HepG2 (cell line): ENCODE results near the gene ADSS1. TPM values are rescaled to one million over a fixed set of nuclear protein-coding genes. Genes with fewer than 3 reads are reported as not detected.

ENCODE experiments used
- CAMTA2 ChIP-seq: sonication (generic); formaldehyde crosslinking; IDR thresholded peaks from 2 replicates; pipeline ENCODE4 v1.4.0; 2020; ENCODE audit warnings: mild to moderate bottlenecking, missing genetic modification reagents, borderline replicate concordance
- CBX1 ChIP-seq: IDR thresholded peaks from one replicate; pipeline ENCODE4 v1.6.1; 2016; ENCODE audit warnings: antibody characterized with exemption, low read depth
- CENPX ChIP-seq: sonication (generic); formaldehyde crosslinking; IDR thresholded peaks from 2 replicates; pipeline ENCODE4 v1.9.0; 2021; ENCODE audit warnings: mild to moderate bottlenecking, missing genetic modification reagents, moderate library complexity
- MAFK ChIP-seq, 2 experiments: IDR thresholded peaks in 1 of 2; conservative IDR thresholded peaks in 1 of 2; 2 replicates each; pipeline ENCODE4 v1.6.1; 2011; ENCODE audit warnings: improper control_type of control experiment in 2 of 2, low read length in 2 of 2
- MBNL3 ChIP-seq: fragments of 250-450 bp; sonication (Bioruptor Pico); conservative IDR thresholded peaks from 2 replicates; pipeline ENCODE4 v1.8.0; 2022; ENCODE audit warnings: mild to moderate bottlenecking, inconsistent platforms
- RARA ChIP-seq: IDR thresholded peaks from 2 replicates; pipeline ENCODE4 v1.6.1; 2016; ENCODE audit warnings: missing genetic modification reagents, missing compliant biosample characterization
- SALL1 ChIP-seq: sonication (generic); formaldehyde crosslinking; IDR thresholded peaks from 2 replicates; pipeline ENCODE4 v1.8.0; 2022; ENCODE audit warnings: mild to moderate bottlenecking, missing genetic modification reagents
- TP53 ChIP-seq: sonication (generic); formaldehyde crosslinking; conservative IDR thresholded peaks from 2 replicates; pipeline ENCODE4 v1.4.0; 2020; ENCODE audit warnings: missing genetic modification reagents
- ZEB1 ChIP-seq: IDR thresholded peaks from 2 replicates; pipeline ENCODE4 v1.6.1; 2012; ENCODE audit warnings: mild to moderate bottlenecking, low read depth, inconsistent platforms; ENCODE audit not compliant: insufficient replicate concordance
- ZFP36L2 ChIP-seq: sonication (generic); formaldehyde crosslinking; IDR thresholded peaks from 2 replicates; pipeline ENCODE4 v1.4.0; 2020; ENCODE audit warnings: missing genetic modification reagents
- ZNF124 ChIP-seq: sonication (generic); formaldehyde crosslinking; IDR thresholded peaks from 2 replicates; pipeline ENCODE4 v1.4.0; 2020; ENCODE audit warnings: missing genetic modification reagents
- ZNF234 ChIP-seq: sonication (generic); formaldehyde crosslinking; conservative IDR thresholded peaks from 2 replicates; pipeline ENCODE4 v1.5.1; 2020; ENCODE audit warnings: mild to moderate bottlenecking, missing genetic modification reagents
- ZNF713 ChIP-seq: sonication (generic); formaldehyde crosslinking; IDR thresholded peaks from 2 replicates; pipeline ENCODE4 v1.4.0; 2020; ENCODE audit warnings: mild to moderate bottlenecking, missing genetic modification reagents
- ZNF781 ChIP-seq: sonication (generic); formaldehyde crosslinking; IDR thresholded peaks from 2 replicates; pipeline ENCODE4 v1.5.1; 2020; ENCODE audit warnings: borderline replicate concordance, mild to moderate bottlenecking, missing genetic modification reagents; ENCODE audit errors: not compliant biosample characterization
- ZNF788 ChIP-seq: sonication (generic); formaldehyde crosslinking; IDR thresholded peaks from 2 replicates; pipeline ENCODE4 v1.5.0; 2020; ENCODE audit warnings: mild to moderate bottlenecking, missing genetic modification reagents, borderline replicate concordance
- polyA plus RNA-seq, 8 experiments: library from polyadenylated mRNA; depleted of rRNA in 3 of 8; stranded (reverse) in 7 of 8; unstranded in 1 of 8; fragments of >200 nt; fragmentation: Illumina TruSeq in 4 of 8; extraction: Trizol in 4 of 8; gene quantifications; 2 replicates each; pipeline versions ENCODE4 v1.2.1 to v1.2.3, GENCODE V29; 2011 to 2016; ENCODE audit warnings: low read depth in 4 of 8, missing spikeins in 1 of 8, mixed read lengths in 1 of 8; ENCODE audit not compliant: insufficient read depth in 1 of 8
- total RNA-seq, 5 experiments: library from RNA; depleted of rRNA; stranded (reverse); fragments of >200 nt; fragmentation: Illumina TruSeq; extraction: Trizol; gene quantifications; 2 replicates each; pipeline ENCODE4 v1.2.3, GENCODE V29; 2016; ENCODE audit warnings: low read depth in 1 of 5
- TF ChIP-seq, protein P1 (sequence below): sonication (generic); formaldehyde crosslinking; IDR thresholded peaks from 2 replicates; pipeline ENCODE4 v1.5.0; 2020; ENCODE audit warnings: missing genetic modification reagents
- TF ChIP-seq, protein P2 (sequence below): sonication (generic); formaldehyde crosslinking; IDR thresholded peaks from 2 replicates; pipeline ENCODE4 v1.4.0; 2020; ENCODE audit warnings: missing genetic modification reagents, low read depth, mild to moderate bottlenecking, borderline replicate concordance
- TF ChIP-seq, protein P3 (sequence below): IDR thresholded peaks from 2 replicates; pipeline ENCODE4 v1.6.1; 2016
- TF ChIP-seq, protein P4 (sequence below), 2 experiments: sonication (generic) in 1 of 2; formaldehyde crosslinking in 1 of 2; IDR thresholded peaks; 2 replicates each; pipeline versions ENCODE4 v1.6.1 to v1.9.0; 2014 to 2022; ENCODE audit warnings: antibody characterized with exemption in 1 of 2, borderline replicate concordance in 1 of 2, inconsistent platforms in 1 of 2, low read depth in 1 of 2, missing genetic modification reagents in 1 of 2

ADSS1 gene
- total and polyA plus RNA-seq, 2 of the 13 experiments (the other 11 are each of a cell fraction or from before 2014, with no cell fraction given): 1.0 to 36.7 TPM

DNA sequence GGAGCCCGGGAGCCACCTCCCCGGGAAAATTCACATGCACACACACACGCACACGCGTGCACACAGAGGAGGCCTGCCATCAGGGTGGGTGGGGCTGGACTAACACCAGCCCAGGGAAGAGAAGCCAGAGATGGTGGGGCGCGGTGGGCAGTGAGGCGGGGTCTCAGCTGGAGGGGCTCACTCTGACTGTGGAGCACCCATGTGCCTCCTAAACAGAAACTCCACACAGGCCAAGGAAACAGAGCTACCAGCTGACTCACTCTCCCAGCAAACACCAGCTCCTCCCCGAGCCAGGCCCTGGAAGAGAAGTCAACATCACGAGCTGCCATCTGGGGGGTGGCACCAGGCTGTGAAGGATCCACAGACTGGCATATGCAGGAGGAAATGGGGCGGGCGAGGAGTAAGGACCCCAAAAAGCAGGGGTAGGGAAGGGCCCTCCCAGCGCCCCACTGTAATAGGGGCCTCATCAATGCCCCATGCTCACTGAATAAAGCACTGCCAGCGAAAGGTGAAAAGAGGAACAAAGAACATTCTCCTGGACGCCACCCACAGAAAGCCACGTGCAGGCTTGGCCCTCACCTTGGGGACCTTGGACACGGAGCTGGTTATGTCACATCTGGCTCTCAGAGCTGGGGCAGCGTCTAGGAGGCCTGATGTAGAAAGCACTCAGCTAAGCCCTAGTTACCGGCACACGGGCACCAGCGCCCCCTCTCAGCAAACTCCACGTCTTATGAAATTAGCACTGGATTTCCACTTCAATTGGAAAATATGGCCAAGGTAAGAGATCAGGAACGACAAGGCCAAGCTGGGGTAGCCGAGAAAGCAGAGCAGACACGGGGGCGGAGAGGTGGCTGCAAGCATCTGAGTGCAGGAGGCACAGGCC, 43.0 kb upstream of the ADSS1 start (continued):
- TF ChIP-seq, protein P1, sequence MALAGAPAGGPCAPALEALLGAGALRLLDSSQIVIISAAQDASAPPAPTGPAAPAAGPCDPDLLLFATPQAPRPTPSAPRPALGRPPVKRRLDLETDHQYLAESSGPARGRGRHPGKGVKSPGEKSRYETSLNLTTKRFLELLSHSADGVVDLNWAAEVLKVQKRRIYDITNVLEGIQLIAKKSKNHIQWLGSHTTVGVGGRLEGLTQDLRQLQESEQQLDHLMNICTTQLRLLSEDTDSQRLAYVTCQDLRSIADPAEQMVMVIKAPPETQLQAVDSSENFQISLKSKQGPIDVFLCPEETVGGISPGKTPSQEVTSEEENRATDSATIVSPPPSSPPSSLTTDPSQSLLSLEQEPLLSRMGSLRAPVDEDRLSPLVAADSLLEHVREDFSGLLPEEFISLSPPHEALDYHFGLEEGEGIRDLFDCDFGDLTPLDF (CRISPR knock-in tag): no peak
- TF ChIP-seq ZNF781 (CRISPR knock-in tag) (no peak), SALL1 (CRISPR knock-in tag) (peak; percentile 53; the same call in 1 of the 2 replicates), MBNL3 (CRISPR knock-in tag) (no peak), ZFP36L2 (CRISPR knock-in tag) (no peak), ZNF124 (CRISPR knock-in tag) (no peak), ZNF234 (CRISPR knock-in tag) (no peak), CAMTA2 (CRISPR knock-in tag) (no peak), CBX1 (no peak), ZNF713 (CRISPR knock-in tag) (no peak), ZEB1 (no peak), ZNF788 (peak; percentile 22; the same call in 1 of the 2 replicates), MAFK (conservative IDR thresholded peaks at IDR 0.05 in 1 of 2, IDR thresholded peaks at IDR 0.05 in 1 of 2; ENCODE audit: low read length in 2 of 2) (no peak), TP53 (no peak), CENPX (CRISPR knock-in tag) (no peak), RARA (CRISPR knock-in tag) (peak; percentile 61; the same call in 1 of the 2 replicates)
- TF ChIP-seq, protein P2, sequence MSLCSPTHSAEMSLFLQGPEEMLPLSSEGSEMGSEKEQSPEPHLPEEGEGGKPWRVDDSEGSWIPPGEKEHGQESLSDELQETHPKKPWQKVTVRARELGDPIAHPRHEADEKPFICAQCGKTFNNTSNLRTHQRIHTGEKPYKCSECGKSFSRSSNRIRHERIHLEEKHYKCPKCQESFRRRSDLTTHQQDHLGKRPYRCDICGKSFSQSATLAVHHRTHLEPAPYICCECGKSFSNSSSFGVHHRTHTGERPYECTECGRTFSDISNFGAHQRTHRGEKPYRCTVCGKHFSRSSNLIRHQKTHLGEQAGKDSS (CRISPR knock-in tag): no peak; the same call in 1 of the 2 replicates
- TF ChIP-seq, protein P3, sequence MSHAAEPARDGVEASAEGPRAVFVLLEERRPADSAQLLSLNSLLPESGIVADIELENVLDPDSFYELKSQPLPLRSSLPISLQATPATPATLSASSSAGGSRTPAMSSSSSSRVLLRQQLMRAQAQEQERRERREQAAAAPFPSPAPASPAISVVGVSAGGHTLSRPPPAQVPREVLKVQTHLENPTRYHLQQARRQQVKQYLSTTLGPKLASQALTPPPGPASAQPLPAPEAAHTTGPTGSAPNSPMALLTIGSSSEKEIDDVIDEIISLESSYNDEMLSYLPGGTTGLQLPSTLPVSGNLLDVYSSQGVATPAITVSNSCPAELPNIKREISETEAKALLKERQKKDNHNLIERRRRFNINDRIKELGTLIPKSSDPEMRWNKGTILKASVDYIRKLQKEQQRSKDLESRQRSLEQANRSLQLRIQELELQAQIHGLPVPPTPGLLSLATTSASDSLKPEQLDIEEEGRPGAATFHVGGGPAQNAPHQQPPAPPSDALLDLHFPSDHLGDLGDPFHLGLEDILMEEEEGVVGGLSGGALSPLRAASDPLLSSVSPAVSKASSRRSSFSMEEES (CRISPR knock-in tag): peak; percentile 65; the same call in 1 of the 2 replicates
- TF ChIP-seq, protein P4, sequence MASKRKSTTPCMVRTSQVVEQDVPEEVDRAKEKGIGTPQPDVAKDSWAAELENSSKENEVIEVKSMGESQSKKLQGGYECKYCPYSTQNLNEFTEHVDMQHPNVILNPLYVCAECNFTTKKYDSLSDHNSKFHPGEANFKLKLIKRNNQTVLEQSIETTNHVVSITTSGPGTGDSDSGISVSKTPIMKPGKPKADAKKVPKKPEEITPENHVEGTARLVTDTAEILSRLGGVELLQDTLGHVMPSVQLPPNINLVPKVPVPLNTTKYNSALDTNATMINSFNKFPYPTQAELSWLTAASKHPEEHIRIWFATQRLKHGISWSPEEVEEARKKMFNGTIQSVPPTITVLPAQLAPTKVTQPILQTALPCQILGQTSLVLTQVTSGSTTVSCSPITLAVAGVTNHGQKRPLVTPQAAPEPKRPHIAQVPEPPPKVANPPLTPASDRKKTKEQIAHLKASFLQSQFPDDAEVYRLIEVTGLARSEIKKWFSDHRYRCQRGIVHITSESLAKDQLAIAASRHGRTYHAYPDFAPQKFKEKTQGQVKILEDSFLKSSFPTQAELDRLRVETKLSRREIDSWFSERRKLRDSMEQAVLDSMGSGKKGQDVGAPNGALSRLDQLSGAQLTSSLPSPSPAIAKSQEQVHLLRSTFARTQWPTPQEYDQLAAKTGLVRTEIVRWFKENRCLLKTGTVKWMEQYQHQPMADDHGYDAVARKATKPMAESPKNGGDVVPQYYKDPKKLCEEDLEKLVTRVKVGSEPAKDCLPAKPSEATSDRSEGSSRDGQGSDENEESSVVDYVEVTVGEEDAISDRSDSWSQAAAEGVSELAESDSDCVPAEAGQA (IDR thresholded peaks at IDR 0.05; ENCODE audit: low read depth): no peak
- TF ChIP-seq, protein P4 (CRISPR knock-in tag; IDR thresholded peaks at IDR 0.05; ENCODE audit: borderline replicate concordance): no peak
